Measurements from ENCODE around the gene PIK3R4.

DNA sequence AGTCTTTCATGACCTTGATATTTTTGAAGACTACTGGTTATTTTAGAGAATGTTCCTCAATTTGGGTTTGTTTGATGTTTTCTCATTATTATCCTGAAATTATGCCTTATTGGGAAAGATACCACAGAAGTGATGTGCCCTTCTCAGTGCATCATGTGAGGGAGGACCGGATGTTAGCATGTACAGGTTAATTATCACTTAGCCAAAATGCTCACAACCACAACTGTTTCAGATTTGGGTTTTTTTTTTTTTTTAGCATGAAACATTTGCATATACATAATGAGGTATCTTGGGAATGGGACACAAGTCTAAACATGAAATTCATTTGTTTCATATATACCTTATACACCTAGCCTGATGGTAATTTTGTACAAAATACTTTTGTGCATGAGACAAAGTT is 59.8 kb downstream of the PIK3R4 start:
- TF ChIP-seq, protein P1, sequence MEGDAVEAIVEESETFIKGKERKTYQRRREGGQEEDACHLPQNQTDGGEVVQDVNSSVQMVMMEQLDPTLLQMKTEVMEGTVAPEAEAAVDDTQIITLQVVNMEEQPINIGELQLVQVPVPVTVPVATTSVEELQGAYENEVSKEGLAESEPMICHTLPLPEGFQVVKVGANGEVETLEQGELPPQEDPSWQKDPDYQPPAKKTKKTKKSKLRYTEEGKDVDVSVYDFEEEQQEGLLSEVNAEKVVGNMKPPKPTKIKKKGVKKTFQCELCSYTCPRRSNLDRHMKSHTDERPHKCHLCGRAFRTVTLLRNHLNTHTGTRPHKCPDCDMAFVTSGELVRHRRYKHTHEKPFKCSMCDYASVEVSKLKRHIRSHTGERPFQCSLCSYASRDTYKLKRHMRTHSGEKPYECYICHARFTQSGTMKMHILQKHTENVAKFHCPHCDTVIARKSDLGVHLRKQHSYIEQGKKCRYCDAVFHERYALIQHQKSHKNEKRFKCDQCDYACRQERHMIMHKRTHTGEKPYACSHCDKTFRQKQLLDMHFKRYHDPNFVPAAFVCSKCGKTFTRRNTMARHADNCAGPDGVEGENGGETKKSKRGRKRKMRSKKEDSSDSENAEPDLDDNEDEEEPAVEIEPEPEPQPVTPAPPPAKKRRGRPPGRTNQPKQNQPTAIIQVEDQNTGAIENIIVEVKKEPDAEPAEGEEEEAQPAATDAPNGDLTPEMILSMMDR (IDR thresholded peaks at IDR 0.05 in 4 of 5, conservative IDR thresholded peaks at IDR 0.05 in 1 of 5) = no peak
- TF ChIP-seq POLR2A (IDR thresholded peaks at IDR 0.05) = no peak
